WTC11 (cell line): ENCODE results near the gene ZNF639.

Experiments
- ESRRA ChIP-seq: sonication (generic); formaldehyde crosslinking; IDR thresholded peaks from 2 replicates; pipeline ENCODE4 v1.8.1; 2022; ENCODE audit warnings: mild to moderate bottlenecking, missing genetic modification reagents, borderline replicate concordance
- NFE2L1 ChIP-seq: sonication (generic); formaldehyde crosslinking; IDR thresholded peaks from 2 replicates; pipeline ENCODE4 v1.8.1; 2023; ENCODE audit warnings: missing genetic modification reagents
- TF ChIP-seq, protein P1 (sequence below): fragments of 200-600 bp; IDR thresholded peaks from 2 replicates; pipeline ENCODE4 v1.8.0; 2022; ENCODE audit warnings: antibody characterized with exemption

DNA sequence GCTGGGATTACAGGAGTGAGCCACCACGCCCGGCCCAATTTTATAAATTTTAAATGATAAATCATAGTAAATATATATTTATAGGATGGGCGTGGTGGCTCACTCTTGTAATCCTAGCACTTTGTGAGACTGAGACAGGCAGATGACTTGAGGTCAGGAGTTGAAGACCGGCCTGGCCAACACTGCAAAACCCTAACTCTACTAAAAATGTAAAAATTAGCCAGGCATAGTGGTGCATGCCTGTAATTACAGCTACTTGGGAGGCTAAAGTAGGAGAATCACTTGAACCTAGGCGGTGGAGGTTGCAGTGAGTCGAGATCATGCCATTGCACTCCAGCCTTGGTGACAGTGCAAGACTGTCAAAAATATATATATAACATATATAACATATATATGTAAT lies 51.1 kb downstream of the ZNF639 start:
- TF ChIP-seq, protein P1, sequence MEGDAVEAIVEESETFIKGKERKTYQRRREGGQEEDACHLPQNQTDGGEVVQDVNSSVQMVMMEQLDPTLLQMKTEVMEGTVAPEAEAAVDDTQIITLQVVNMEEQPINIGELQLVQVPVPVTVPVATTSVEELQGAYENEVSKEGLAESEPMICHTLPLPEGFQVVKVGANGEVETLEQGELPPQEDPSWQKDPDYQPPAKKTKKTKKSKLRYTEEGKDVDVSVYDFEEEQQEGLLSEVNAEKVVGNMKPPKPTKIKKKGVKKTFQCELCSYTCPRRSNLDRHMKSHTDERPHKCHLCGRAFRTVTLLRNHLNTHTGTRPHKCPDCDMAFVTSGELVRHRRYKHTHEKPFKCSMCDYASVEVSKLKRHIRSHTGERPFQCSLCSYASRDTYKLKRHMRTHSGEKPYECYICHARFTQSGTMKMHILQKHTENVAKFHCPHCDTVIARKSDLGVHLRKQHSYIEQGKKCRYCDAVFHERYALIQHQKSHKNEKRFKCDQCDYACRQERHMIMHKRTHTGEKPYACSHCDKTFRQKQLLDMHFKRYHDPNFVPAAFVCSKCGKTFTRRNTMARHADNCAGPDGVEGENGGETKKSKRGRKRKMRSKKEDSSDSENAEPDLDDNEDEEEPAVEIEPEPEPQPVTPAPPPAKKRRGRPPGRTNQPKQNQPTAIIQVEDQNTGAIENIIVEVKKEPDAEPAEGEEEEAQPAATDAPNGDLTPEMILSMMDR = no peak
- TF ChIP-seq ESRRA (no peak), NFE2L1 (no peak)
